ENCODE measurements around the gene ADARB2. TPM values are rescaled to one million over a fixed set of nuclear protein-coding genes. Genes with fewer than 3 reads are reported as not detected.

The ADARB2 gene
- total RNA-seq, 4 donors from 2014 or later: 0.32 to 1.6 (median 0.80) TPM

DNA sequence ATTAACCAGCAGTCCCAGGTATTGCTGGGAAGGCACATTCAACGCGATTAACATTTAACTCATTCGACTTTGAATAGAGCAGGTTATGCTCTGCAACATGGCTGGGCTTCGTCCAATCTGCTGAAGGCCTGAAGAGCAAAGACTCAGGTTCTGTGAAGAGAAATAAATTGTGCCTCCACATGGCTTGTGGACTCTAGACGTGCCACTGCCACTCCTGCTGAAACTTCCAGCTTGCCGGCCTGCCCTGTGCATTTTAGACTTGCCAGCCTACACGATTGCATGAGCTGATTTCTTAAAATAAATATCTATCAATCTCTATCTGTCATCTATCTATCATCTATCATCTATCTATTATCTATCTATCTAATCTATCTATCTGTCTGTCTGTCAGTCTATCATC, 543.2 kb downstream of the ADARB2 start:
- no peak overlapping the region for H3K4me3 ChIP-seq
- no peaks in the 10 kb centered on the region for H3K9me3 ChIP-seq
- H3K27ac ChIP-seq: no peak overlapping the region
- no peak for DNase-seq (ENCODE audit: low spot score in 2 of 2)
- H3K4me1 ChIP-seq: no peaks in the 10 kb centered on the region
- H3K36me3 ChIP-seq: no peaks in the 10 kb centered on the region
- 73% methylated on average over 7 of the region's 7 CpGs for WGBS
- TF ChIP-seq POLR2AphosphoS5 (IDR thresholded peaks at IDR 0.05): no peak
- no peak for TF ChIP-seq EP300 (IDR thresholded peaks at IDR 0.05)
- TF ChIP-seq, protein P1, sequence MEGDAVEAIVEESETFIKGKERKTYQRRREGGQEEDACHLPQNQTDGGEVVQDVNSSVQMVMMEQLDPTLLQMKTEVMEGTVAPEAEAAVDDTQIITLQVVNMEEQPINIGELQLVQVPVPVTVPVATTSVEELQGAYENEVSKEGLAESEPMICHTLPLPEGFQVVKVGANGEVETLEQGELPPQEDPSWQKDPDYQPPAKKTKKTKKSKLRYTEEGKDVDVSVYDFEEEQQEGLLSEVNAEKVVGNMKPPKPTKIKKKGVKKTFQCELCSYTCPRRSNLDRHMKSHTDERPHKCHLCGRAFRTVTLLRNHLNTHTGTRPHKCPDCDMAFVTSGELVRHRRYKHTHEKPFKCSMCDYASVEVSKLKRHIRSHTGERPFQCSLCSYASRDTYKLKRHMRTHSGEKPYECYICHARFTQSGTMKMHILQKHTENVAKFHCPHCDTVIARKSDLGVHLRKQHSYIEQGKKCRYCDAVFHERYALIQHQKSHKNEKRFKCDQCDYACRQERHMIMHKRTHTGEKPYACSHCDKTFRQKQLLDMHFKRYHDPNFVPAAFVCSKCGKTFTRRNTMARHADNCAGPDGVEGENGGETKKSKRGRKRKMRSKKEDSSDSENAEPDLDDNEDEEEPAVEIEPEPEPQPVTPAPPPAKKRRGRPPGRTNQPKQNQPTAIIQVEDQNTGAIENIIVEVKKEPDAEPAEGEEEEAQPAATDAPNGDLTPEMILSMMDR (IDR thresholded peaks at IDR 0.05): no peak
- no peak for TF ChIP-seq POLR2A (IDR thresholded peaks at IDR 0.05)
- peaks cover 10% of the 10 kb centered on the region for H3K27me3 ChIP-seq

DNA sequence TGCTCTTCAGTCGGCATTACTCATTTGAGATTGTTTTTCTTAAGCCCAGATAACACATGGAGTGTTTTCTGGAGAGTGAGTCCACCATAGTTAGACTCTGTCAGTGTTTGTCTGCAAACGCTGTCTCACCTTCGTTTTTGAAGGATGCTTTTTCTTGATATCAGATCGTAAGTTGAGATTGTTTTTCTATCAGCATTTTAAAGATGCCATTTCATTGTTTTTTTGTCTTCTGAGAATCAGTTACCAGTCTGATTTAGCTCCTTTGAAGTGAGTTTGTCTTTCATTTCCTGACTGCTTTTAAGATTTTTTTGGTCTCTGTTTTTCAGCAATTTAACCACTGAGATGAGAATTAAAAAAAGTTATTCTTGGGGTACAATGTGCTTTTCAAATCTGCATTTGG, 543.8 kb downstream of the ADARB2 start:
- no peaks in the 10 kb centered on the region for H3K9me3 ChIP-seq
- TF ChIP-seq, protein P1 (IDR thresholded peaks at IDR 0.05): no peak
- no peak for TF ChIP-seq EP300 (IDR thresholded peaks at IDR 0.05)
- no peak for TF ChIP-seq POLR2AphosphoS5 (IDR thresholded peaks at IDR 0.05)
- TF ChIP-seq POLR2A (IDR thresholded peaks at IDR 0.05): no peak
- H3K4me3 ChIP-seq: no peak overlapping the region
- no peaks in the 10 kb centered on the region for H3K36me3 ChIP-seq
- 56% methylated on average over 4 of the region's 4 CpGs for WGBS
- peaks cover 8% of the 10 kb centered on the region for H3K27me3 ChIP-seq
- no peak for DNase-seq (ENCODE audit: low spot score in 2 of 2)
- H3K4me1 ChIP-seq: no peaks in the 10 kb centered on the region
- H3K27ac ChIP-seq: no peak overlapping the region

DNA sequence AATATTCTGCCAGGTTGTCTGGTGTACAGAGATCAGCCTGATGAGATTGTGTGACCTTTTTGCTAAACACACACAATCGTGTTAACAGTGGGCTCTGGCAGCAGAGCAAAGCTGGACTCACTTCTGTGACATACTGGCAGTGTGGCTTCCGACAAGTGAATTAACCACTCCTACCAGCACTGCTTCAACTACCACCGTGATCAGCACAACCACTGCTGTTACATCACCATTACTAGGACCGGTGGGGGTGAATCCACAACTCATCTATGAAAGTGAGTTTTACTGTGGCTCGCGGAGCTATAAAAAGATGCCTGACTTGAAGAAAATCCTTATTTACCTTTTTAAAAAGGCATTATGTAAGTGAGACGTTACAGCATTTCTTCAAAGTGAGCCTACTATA, 545.6 kb downstream of the ADARB2 start:
- DNase-seq (ENCODE audit: low spot score in 2 of 2): no peak
- peaks cover 8% of the 10 kb centered on the region for H3K4me1 ChIP-seq
- H3K9me3 ChIP-seq: no peaks in the 10 kb centered on the region
- no peaks in the 10 kb centered on the region for H3K36me3 ChIP-seq
- H3K4me3 ChIP-seq: no peak overlapping the region
- H3K27me3 ChIP-seq: peaks cover 8% of the 10 kb centered on the region
- no peak overlapping the region for H3K27ac ChIP-seq
- TF ChIP-seq POLR2AphosphoS5 (IDR thresholded peaks at IDR 0.05) (no peak), POLR2A (IDR thresholded peaks at IDR 0.05) (no peak), EP300 (IDR thresholded peaks at IDR 0.05) (no peak)
- TF ChIP-seq, protein P1 (IDR thresholded peaks at IDR 0.05): no peak
- WGBS: 72% methylated on average over 7 of the region's 7 CpGs

DNA sequence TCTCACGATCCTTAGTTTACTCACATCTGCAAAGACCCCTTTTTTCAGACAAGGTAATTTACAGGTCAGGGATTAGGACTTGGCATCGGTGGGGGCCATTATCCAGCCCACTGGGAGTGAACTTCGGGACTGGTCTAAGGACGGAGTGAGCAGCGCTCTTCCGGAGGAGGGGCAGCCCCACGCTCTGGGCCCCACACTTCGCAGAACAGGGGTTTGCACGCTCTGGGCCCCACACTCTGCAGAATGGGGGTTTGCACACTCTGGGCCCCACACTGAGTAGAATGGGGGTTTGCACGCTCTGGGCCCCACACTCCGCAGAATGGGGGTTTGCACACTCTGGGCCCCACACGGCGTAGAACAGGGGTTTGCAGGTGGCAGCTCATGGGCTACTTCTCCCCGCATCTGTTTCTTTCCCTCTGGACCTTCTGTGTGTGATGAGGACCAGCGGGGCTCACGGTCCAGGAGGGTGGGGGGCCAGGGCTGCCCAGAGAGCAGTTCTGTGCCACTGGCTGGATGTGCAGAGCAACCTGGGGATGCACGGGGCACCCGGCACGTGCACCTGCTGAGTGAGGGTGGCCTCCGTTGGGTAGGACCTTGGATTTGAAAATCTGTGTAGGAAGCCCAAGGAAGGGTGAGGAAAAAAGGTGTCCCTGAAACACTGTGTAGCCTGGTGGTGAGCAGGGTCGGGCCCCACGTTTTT, 546.4 kb downstream of the ADARB2 start:
- TF ChIP-seq POLR2A (IDR thresholded peaks at IDR 0.05): no peak
- no peak for TF ChIP-seq EP300 (IDR thresholded peaks at IDR 0.05)
- no peak overlapping the region for H3K27ac ChIP-seq
- H3K36me3 ChIP-seq: no peaks in the 10 kb centered on the region
- DNase-seq (ENCODE audit: low spot score in 2 of 2): no peak
- H3K4me3 ChIP-seq: no peak overlapping the region
- no peaks in the 10 kb centered on the region for H3K9me3 ChIP-seq
- H3K27me3 ChIP-seq: peaks cover 8% of the 10 kb centered on the region
- 80% methylated on average over 20 of the region's 22 CpGs for WGBS
- peaks cover 8% of the 10 kb centered on the region for H3K4me1 ChIP-seq

DNA sequence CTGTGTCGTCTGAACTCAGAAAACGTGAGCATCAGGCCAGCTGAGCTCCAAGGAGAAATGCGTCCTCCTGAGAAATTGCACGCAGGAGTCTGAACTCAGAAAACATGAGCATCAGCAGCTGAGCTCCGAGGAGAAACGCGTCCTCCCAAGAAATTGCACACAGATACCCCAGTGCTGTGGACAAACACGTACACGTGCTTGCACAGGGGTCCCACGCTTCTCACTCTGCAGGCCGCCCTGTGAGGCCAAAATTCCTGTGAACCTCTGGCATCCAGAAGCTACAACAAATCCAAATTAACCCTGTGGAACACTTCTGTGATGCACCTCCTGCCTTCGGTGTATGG, 547.3 kb downstream of the ADARB2 start:
- Histone ChIP-seq H3K9me3 (no peaks in the 10 kb centered on the region), H3K27me3 (peaks cover 8% of the 10 kb centered on the region), H3K36me3 (no peaks in the 10 kb centered on the region), H3K27ac (no peak overlapping the region), H3K4me3 (no peak overlapping the region), H3K4me1 (peaks cover 8% of the 10 kb centered on the region)
- 90% methylated on average over 12 of the region's 12 CpGs for WGBS
- TF ChIP-seq POLR2AphosphoS5 (IDR thresholded peaks at IDR 0.05) (no peak), POLR2A (IDR thresholded peaks at IDR 0.05) (no peak), EP300 (IDR thresholded peaks at IDR 0.05) (no peak)
- TF ChIP-seq, protein P1 (IDR thresholded peaks at IDR 0.05): no peak
- peak in 1 of 2 donors; percentile 20 for DNase-seq (ENCODE audit: low spot score in 2 of 2)

Measured in suprapubic skin (tissue), 4 donors.